ENCODE results near the gene EDDM13.
A peak's percentile ranks its signal among the peaks of the same experiment; 100 is the strongest.

EDDM13 gene

DNA sequence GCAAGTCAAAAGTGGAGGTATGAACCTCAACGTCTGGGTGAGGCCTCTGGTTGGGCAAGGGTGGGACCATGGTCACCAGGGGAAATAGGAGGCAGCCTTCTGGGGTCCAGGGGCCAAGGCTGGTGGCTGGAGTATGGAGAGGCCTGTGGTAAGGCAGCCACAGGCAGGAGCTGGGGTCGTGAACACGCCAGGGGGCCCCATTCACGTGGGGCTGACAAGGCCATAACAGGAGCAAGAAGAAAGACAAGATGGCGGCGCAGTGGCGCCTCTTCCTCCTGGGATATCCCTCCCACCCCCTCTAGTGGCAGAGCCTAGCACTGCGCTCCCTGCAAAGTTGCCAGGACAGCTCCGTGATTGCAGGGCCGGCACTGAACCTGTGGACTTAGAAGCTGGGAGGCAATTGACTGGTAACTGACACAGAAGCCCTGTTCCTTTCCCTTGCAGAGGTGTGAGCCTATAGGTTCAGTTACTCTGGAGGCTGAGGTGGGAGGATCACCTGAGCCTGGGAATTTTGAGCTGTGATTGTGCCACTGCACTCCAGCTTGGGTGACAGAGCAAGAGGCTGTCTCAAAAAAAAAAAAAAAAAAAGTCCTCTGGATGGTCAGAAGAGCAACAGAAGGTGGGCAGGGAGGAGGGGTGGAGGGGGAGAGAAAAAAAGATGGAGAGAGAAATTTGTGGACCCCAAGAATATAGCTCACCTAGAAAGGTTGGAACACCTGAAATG is 19.7 kb upstream of the EDDM13 start:
- peak; percentile 97 for ATAC-seq
- 0 out of 2 replicates have a peak, but pooled peaks have one; percentile 59 for TF ChIP-seq CSDC2 (CRISPR knock-in tag; IDR thresholded peaks at IDR 0.05)
- TF ChIP-seq, protein P1, sequence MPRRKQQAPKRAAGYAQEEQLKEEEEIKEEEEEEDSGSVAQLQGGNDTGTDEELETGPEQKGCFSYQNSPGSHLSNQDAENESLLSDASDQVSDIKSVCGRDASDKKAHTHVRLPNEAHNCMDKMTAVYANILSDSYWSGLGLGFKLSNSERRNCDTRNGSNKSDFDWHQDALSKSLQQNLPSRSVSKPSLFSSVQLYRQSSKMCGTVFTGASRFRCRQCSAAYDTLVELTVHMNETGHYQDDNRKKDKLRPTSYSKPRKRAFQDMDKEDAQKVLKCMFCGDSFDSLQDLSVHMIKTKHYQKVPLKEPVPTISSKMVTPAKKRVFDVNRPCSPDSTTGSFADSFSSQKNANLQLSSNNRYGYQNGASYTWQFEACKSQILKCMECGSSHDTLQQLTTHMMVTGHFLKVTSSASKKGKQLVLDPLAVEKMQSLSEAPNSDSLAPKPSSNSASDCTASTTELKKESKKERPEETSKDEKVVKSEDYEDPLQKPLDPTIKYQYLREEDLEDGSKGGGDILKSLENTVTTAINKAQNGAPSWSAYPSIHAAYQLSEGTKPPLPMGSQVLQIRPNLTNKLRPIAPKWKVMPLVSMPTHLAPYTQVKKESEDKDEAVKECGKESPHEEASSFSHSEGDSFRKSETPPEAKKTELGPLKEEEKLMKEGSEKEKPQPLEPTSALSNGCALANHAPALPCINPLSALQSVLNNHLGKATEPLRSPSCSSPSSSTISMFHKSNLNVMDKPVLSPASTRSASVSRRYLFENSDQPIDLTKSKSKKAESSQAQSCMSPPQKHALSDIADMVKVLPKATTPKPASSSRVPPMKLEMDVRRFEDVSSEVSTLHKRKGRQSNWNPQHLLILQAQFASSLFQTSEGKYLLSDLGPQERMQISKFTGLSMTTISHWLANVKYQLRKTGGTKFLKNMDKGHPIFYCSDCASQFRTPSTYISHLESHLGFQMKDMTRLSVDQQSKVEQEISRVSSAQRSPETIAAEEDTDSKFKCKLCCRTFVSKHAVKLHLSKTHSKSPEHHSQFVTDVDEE (CRISPR knock-in tag; IDR thresholded peaks at IDR 0.05) = 0 out of 2 replicates have a peak, but pooled peaks have one; percentile 39
- 0 out of 2 replicates have a peak, but pooled peaks have one; percentile 41 for TF ChIP-seq SNAI2 (CRISPR knock-in tag; IDR thresholded peaks at IDR 0.05)
- no peak for TF ChIP-seq GLIS3 (CRISPR knock-in tag; IDR thresholded peaks at IDR 0.05)

DNA sequence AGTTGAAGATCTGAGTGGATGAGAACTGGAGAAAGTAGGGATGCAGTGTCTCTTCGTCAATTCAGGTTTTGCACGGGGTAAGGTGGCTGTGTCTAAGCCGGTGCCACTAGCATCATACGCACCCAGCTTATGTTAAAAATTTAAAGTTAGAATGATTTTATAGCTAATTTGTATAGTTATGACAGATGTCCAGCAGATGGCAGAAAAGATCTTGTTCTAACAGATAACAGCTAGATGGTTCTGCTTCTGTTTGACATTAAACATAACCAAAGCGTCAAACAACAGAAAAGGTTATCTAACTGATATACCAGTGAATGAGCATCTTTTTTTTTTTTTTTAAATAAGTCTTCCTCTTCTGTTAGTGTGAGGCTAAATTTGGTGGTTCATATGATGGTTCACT is 18.8 kb upstream of the EDDM13 start:
- peak; percentile 84 for ATAC-seq
- TF ChIP-seq ZNF8 (CRISPR knock-in tag; IDR thresholded peaks at IDR 0.05) = no peak
- no peak for TF ChIP-seq ESRRG (CRISPR knock-in tag; IDR thresholded peaks at IDR 0.05)
- no peak for TF ChIP-seq ARNTL (CRISPR knock-in tag; IDR thresholded peaks at IDR 0.05; ENCODE audit: borderline replicate concordance, low read depth)
- no peak for TF ChIP-seq ZFP30 (CRISPR knock-in tag; IDR thresholded peaks at IDR 0.05)
- no peak for TF ChIP-seq TCF4 (CRISPR knock-in tag; IDR thresholded peaks at IDR 0.05; ENCODE audit: borderline replicate concordance)

DNA sequence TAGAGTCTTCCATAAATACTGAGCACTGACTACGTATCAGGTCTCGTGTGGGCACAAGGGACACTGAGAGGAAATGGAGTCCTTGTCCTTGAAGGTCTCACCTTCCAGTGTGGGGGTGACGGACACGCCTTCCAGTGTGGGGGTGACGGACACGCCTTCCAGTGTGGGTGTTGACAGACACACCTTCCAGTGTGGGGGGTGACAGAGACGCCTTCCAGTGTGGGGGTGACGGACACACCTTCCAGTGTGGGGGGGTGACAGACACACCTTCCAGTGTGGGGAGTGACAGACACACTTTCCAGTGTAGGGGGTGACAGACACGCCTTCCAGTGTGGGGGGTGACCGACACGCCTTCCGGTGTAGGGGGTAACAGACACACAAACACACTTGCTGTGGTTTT is 14.3 kb upstream of the EDDM13 start:
- TF ChIP-seq ZFP3 (CRISPR knock-in tag; IDR thresholded peaks at IDR 0.05) (no peak), BACH2 (CRISPR knock-in tag; IDR thresholded peaks at IDR 0.05; ENCODE audit: borderline replicate concordance) (no peak), TOX (CRISPR knock-in tag; IDR thresholded peaks at IDR 0.05; ENCODE audit: borderline replicate concordance) (no peak), ZFP30 (CRISPR knock-in tag; IDR thresholded peaks at IDR 0.05) (no peak), RARB (CRISPR knock-in tag; IDR thresholded peaks at IDR 0.05) (no peak), OSR1 (CRISPR knock-in tag; IDR thresholded peaks at IDR 0.05) (no peak), ISL1 (CRISPR knock-in tag; IDR thresholded peaks at IDR 0.05) (no peak), ESRRG (CRISPR knock-in tag; IDR thresholded peaks at IDR 0.05) (no peak), SNAI2 (CRISPR knock-in tag; IDR thresholded peaks at IDR 0.05) (no peak), PATZ1 (CRISPR knock-in tag; IDR thresholded peaks at IDR 0.05; ENCODE audit: borderline replicate concordance) (no peak), CSDC2 (CRISPR knock-in tag; IDR thresholded peaks at IDR 0.05) (no peak), ZNF70 (CRISPR knock-in tag; IDR thresholded peaks at IDR 0.05) (no peak), GLIS3 (CRISPR knock-in tag; IDR thresholded peaks at IDR 0.05) (no peak), ZNF565 (CRISPR knock-in tag; conservative IDR thresholded peaks at IDR 0.05; ENCODE audit: low read depth) (no peak), ZNF8 (CRISPR knock-in tag; IDR thresholded peaks at IDR 0.05) (no peak), ZC3H10 (CRISPR knock-in tag; IDR thresholded peaks at IDR 0.05) (no peak), PPARA (CRISPR knock-in tag; IDR thresholded peaks at IDR 0.05; ENCODE audit: borderline replicate concordance) (no peak)
- TF ChIP-seq, protein P2, sequence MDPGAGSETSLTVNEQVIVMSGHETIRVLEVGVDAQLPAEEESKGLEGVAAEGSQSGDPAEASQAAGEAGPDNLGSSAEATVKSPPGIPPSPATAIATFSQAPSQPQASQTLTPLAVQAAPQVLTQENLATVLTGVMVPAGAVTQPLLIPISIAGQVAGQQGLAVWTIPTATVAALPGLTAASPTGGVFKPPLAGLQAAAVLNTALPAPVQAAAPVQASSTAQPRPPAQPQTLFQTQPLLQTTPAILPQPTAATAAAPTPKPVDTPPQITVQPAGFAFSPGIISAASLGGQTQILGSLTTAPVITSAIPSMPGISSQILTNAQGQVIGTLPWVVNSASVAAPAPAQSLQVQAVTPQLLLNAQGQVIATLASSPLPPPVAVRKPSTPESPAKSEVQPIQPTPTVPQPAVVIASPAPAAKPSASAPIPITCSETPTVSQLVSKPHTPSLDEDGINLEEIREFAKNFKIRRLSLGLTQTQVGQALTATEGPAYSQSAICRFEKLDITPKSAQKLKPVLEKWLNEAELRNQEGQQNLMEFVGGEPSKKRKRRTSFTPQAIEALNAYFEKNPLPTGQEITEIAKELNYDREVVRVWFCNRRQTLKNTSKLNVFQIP (CRISPR knock-in tag; IDR thresholded peaks at IDR 0.05; ENCODE audit: borderline replicate concordance, low read depth) = no peak
- TF ChIP-seq, protein P3, sequence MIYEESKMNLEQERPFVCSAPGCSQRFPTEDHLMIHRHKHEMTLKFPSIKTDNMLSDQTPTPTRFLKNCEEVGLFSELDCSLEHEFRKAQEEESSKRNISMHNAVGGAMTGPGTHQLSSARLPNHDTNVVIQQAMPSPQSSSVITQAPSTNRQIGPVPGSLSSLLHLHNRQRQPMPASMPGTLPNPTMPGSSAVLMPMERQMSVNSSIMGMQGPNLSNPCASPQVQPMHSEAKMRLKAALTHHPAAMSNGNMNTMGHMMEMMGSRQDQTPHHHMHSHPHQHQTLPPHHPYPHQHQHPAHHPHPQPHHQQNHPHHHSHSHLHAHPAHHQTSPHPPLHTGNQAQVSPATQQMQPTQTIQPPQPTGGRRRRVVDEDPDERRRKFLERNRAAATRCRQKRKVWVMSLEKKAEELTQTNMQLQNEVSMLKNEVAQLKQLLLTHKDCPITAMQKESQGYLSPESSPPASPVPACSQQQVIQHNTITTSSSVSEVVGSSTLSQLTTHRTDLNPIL (CRISPR knock-in tag; IDR thresholded peaks at IDR 0.05; ENCODE audit: low read depth) = no peak
- TF ChIP-seq, protein P1 (CRISPR knock-in tag; IDR thresholded peaks at IDR 0.05) = no peak
- ATAC-seq = no peak

Measured in SK-N-SH treated with all-trans-retinoic acid at 6 μM for 48 hours (cell line).